OCI-LY1 (cell line): ENCODE measurements around the gene C19orf44.
"Not testable (repeated sequence)": the region's sequence is repeated elsewhere in the genome, so short reads cannot be mapped to it uniquely, and the experiment has no call there.

ENCODE experiments used
- H2AFZ ChIP-seq: fragments of 200-600 bp; sonication (generic), shearing (Covaris generic); 2 replicates; pipeline ENCODE4 v1.6.0; 2014; ENCODE audit warnings: antibody characterized with exemption, mild to moderate bottlenecking, low read length
- H3F3A ChIP-seq: fragments of 200-600 bp; sonication (generic), shearing (Covaris generic); 2 replicates; pipeline ENCODE4 v1.6.0; 2014; ENCODE audit warnings: mild to moderate bottlenecking, antibody characterized with exemption, low read length, moderate library complexity; ENCODE audit not compliant: insufficient read depth
- H3K27ac ChIP-seq: fragments of 200-600 bp; sonication (generic); 2 replicates; pipeline ENCODE4 v1.5.1; 2014; ENCODE audit warnings: low read length, mixed run types, mild to moderate bottlenecking, low read depth; ENCODE audit not compliant: poor library complexity, severe bottlenecking
- H3K27me3 ChIP-seq: fragments of 200-600 bp; sonication (generic); 2 replicates; pipeline ENCODE4 v1.6.0; 2014; ENCODE audit warnings: antibody characterized with exemption, mild to moderate bottlenecking, low read length, moderate library complexity; ENCODE audit not compliant: insufficient read depth
- H3K36me3 ChIP-seq: fragments of 200-600 bp; sonication (generic); 2 replicates; pipeline ENCODE4 v1.6.1; 2014; ENCODE audit warnings: mild to moderate bottlenecking, antibody characterized with exemption, low read length, moderate library complexity, mixed read lengths; ENCODE audit not compliant: insufficient read depth
- H3K4me1 ChIP-seq: fragments of 200-600 bp; sonication (generic); 2 replicates; pipeline ENCODE4 v1.5.1; 2014; ENCODE audit warnings: mild to moderate bottlenecking, low read length, moderate library complexity; ENCODE audit not compliant: insufficient read depth, severe bottlenecking
- H3K4me2 ChIP-seq: fragments of 200-600 bp; sonication (generic), shearing (Covaris generic); 2 replicates; pipeline ENCODE4 v1.6.1; 2014; ENCODE audit warnings: low read length
- H3K4me3 ChIP-seq: fragments of 200-600 bp; sonication (generic); 2 replicates; pipeline ENCODE4 v1.5.1; 2014; ENCODE audit warnings: low read length, low read depth, mild to moderate bottlenecking, mixed read lengths; ENCODE audit not compliant: poor library complexity, severe bottlenecking
- H3K79me2 ChIP-seq: fragments of 200-600 bp; shearing (Covaris generic); 2 replicates; pipeline ENCODE4 v1.6.1; 2016; ENCODE audit warnings: mixed run types, low read length, mixed read lengths; ENCODE audit not compliant: insufficient read depth
- H3K9ac ChIP-seq: fragments of 200-600 bp; sonication (generic), shearing (Covaris generic); 2 replicates; pipeline ENCODE4 v1.6.1; 2014; ENCODE audit warnings: mild to moderate bottlenecking, low read length, mixed read lengths
- H3K9me2 ChIP-seq: fragments of 200-600 bp; sonication (generic), shearing (Covaris generic); 2 replicates; pipeline ENCODE4 v1.6.1; 2014; ENCODE audit warnings: low read depth, mild to moderate bottlenecking, low read length, mixed read lengths
- H3K9me3 ChIP-seq: fragments of 200-600 bp; shearing (Covaris generic); 2 replicates; pipeline ENCODE4 v1.6.1; 2014; ENCODE audit warnings: low read length, mixed read lengths
- H4K20me1 ChIP-seq: fragments of 200-600 bp; sonication (generic), shearing (Covaris generic); 2 replicates; pipeline ENCODE4 v1.6.0; 2016; ENCODE audit warnings: mild to moderate bottlenecking, low read length; ENCODE audit not compliant: insufficient read depth
- EZH2 ChIP-seq: fragments of 200-600 bp; sonication (generic), shearing (Covaris generic); IDR thresholded peaks from 2 replicates; pipeline ENCODE4 v1.8.0; 2017; ENCODE audit warnings: borderline replicate concordance, mixed run types, mild to moderate bottlenecking, antibody characterized with exemption, low read length, moderate library complexity, mixed read lengths
- TF ChIP-seq, protein P1 (sequence below): fragments of 200-600 bp; sonication (generic), shearing (Covaris generic); IDR thresholded peaks from 2 replicates; pipeline ENCODE4 v1.5.1; 2017; ENCODE audit warnings: mild to moderate bottlenecking, antibody characterized with exemption, low read length, moderate library complexity, mixed read lengths

The C19orf44 gene

DNA sequence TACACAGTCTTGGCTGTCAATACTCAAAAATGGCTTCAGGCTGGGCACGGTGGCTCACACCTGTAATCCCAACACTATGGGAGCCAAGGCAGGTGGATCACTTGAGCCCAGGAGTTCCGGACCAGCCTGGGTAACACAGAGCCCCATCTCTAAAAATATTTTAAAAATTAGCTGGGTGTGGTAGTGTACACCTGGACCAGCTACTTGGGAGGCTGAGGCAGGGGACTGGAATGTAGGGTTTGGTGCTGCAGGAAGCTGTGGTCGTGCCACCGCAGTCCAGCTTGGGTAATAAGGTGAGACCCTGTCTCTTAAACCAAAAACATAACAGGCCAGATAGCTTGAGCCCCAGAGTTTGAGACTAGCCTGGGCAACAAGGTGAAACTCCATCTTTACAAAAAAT lies 52.8 kb downstream of the C19orf44 start:
- Histone ChIP-seq H3K4me2 (no peak overlapping the region), H3K36me3 (peaks cover 25% of the 10 kb centered on the region), H4K20me1 (no peaks in the 10 kb centered on the region), H3K9me3 (no peaks in the 10 kb centered on the region), H3K79me2 (peaks cover 1% of the 10 kb centered on the region; the same call in 1 of the 2 replicates), H3K27ac (no peak overlapping the region), H3K9me2 (no peaks in the 10 kb centered on the region), H3K4me1 (peaks cover 15% of the 10 kb centered on the region), H2AFZ (no peak overlapping the region), H3K4me3 (no peak overlapping the region), H3F3A (0 out of 2 replicates have a peak, but pooled peaks cover 6% of the 10 kb centered on the region), H3K27me3 (no peaks in the 10 kb centered on the region), H3K9ac (no peak overlapping the region)
- TF ChIP-seq, protein P1, sequence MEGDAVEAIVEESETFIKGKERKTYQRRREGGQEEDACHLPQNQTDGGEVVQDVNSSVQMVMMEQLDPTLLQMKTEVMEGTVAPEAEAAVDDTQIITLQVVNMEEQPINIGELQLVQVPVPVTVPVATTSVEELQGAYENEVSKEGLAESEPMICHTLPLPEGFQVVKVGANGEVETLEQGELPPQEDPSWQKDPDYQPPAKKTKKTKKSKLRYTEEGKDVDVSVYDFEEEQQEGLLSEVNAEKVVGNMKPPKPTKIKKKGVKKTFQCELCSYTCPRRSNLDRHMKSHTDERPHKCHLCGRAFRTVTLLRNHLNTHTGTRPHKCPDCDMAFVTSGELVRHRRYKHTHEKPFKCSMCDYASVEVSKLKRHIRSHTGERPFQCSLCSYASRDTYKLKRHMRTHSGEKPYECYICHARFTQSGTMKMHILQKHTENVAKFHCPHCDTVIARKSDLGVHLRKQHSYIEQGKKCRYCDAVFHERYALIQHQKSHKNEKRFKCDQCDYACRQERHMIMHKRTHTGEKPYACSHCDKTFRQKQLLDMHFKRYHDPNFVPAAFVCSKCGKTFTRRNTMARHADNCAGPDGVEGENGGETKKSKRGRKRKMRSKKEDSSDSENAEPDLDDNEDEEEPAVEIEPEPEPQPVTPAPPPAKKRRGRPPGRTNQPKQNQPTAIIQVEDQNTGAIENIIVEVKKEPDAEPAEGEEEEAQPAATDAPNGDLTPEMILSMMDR, result no peak
- no peak for TF ChIP-seq EZH2

DNA sequence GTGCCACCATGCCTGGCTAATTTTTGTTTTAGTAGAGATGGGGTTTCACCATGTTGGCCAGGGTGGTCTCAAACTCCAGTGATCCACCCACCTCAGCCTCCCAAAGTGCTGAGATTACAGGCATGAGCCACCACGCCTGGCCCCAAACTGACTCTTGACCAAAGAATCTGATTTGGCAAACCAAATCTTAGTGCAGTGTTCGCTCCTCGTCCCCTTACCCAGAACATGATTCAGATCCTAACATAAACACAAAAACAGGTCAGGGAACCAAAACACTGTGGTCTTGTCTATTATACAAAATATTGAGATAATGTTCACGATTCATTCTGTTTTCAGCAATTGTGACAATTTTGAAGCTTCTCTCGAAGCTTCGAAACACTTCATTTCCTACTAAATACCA lies 55.7 kb downstream of the C19orf44 start:
- H3K79me2 ChIP-seq, H3K27me3 ChIP-seq, H3K4me1 ChIP-seq, H3K4me2 ChIP-seq, H4K20me1 ChIP-seq, H3K9ac ChIP-seq, H3K9me3 ChIP-seq, H3K4me3 ChIP-seq, H3K9me2 ChIP-seq, H3F3A ChIP-seq, H2AFZ ChIP-seq, H3K27ac ChIP-seq: not testable (repeated sequence)
- H3K36me3 ChIP-seq, result peaks cover 39% of the 10 kb centered on the region

DNA sequence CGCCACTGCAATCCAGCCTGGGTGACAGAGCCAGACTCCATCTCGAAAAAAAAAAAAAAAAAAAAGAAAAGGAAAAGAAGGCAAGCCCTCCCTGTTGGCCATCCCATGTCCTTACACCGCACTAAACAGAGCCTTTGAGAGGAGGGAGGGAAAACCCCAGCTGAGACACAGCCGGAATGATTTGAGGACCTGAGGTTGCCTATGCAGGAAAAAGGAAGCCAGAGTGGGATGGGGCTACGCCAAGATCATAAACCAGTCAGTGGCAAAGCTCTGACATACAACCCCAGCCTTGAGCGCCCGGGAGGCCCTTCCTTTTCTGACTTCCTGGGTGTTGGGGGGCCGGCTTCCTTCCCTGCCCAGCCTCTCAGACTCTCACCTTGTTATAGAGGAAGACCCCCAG lies 58.6 kb downstream of the C19orf44 start:
- H4K20me1 ChIP-seq, result no peaks in the 10 kb centered on the region
- H3K9me3 ChIP-seq, result no peaks in the 10 kb centered on the region
- H3K27ac ChIP-seq, result no peak overlapping the region
- no peak overlapping the region for H2AFZ ChIP-seq
- H3F3A ChIP-seq, result no peaks in the 10 kb centered on the region
- TF ChIP-seq, protein P1, result no peak
- no peak overlapping the region for H3K4me3 ChIP-seq
- no peaks in the 10 kb centered on the region for H3K4me1 ChIP-seq
- H3K79me2 ChIP-seq, result no peaks in the 10 kb centered on the region
- H3K27me3 ChIP-seq, result no peaks in the 10 kb centered on the region
- peaks cover 55% of the 10 kb centered on the region for H3K36me3 ChIP-seq
- H3K4me2 ChIP-seq, result no peak overlapping the region
- H3K9me2 ChIP-seq, result no peaks in the 10 kb centered on the region
- no peak overlapping the region for H3K9ac ChIP-seq

DNA sequence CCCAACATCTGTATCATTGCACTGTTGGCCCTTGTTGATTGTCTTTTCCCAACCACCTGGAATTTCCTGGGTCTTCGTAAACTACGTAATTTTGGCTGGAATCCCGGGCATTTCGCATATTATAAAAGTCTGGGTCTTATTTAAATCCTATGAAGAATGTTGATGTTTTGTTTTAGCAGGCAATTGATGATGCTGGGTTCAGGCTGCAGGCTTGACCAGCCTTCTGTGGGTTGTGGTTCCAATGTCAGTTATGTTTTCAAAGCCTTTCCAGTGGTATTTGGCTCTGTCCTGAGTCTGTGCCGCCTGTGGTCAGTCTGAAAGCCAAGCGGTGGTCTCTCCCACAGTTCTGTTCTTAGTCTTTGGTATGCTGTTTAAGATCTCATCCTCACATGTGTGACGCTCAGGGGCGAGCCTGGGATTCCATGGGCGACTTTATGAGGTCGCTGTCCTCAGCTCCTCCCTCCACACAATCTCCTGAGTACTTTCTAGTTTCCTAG lies 63.6 kb downstream of the C19orf44 start:
- Histone ChIP-seq H3K9ac (no peak overlapping the region), H3K9me2 (no peaks in the 10 kb centered on the region), H3K4me3 (no peak overlapping the region), H3K4me2 (no peak overlapping the region), H2AFZ (no peak overlapping the region), H3K4me1 (no peaks in the 10 kb centered on the region), H3K79me2 (no peaks in the 10 kb centered on the region), H3K27ac (no peak overlapping the region), H3K27me3 (no peaks in the 10 kb centered on the region), H3K9me3 (no peaks in the 10 kb centered on the region), H3F3A (no peaks in the 10 kb centered on the region), H3K36me3 (peaks cover 68% of the 10 kb centered on the region), H4K20me1 (no peaks in the 10 kb centered on the region)
- TF ChIP-seq EZH2, result no peak
- TF ChIP-seq, protein P1, result no peak
